ENCODE data around the gene CAB39.

GRCh38 chr2:230671117-230671516 is 41.5 kb upstream of the CAB39 start:
- no peak for TF ChIP-seq L3MBTL2 (conservative IDR thresholded peaks at IDR 0.05)
- TF ChIP-seq ELF4 (IDR thresholded peaks at IDR 0.05), result no peak
- no peak for TF ChIP-seq FOXM1 (IDR thresholded peaks at IDR 0.05; ENCODE audit: borderline replicate concordance)
- TF ChIP-seq FOXA1 (IDR thresholded peaks at IDR 0.05), result no peak
- no peak for TF ChIP-seq ARNT (IDR thresholded peaks at IDR 0.05)
- TF ChIP-seq BHLHE40 (IDR thresholded peaks at IDR 0.05; ENCODE audit: borderline replicate concordance), result no peak
- TF ChIP-seq SP1 (IDR thresholded peaks at IDR 0.05), result no peak
- no peak for TF ChIP-seq FOXK2 (IDR thresholded peaks at IDR 0.05)
- no peak for TF ChIP-seq SUZ12 (IDR thresholded peaks at IDR 0.05)
